GM18868 (cell line): ENCODE measurements around the gene HAPLN2.

Experiments
- ATAC-seq: cut with Tn5 transposase; IDR thresholded peaks from one replicate; pipeline ENCODE4 v1.9.1; 2021; ENCODE audit warnings: mild to moderate bottlenecking, moderate library complexity; ENCODE audit not compliant: unreplicated experiment

HAPLN2 gene

GRCh38 chr1:156659988-156660751, 41.0 kb downstream of the HAPLN2 start:
- peak; percentile 64 for ATAC-seq

DNA sequence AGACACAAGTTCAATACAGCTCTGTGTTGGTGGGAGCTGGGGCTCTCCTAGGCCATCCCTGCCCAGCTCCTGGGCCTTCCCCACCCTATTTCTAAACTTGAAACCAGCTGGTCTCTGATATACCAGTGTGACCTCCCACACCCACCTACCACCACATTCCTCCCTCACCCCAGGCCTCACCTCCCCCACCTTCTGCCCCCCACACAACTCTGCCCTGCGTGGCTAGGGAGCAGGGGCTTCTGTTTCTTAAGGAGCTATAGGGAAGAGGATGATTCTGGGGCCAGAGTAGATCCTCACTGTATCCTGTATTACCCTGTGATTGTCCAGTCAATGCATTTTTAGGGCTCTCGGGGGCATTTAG, 41.5 kb downstream of the HAPLN2 start:
- no peak for ATAC-seq

GRCh38 chr1:156662005-156662799, 43.0 kb downstream of the HAPLN2 start:
- no peak for ATAC-seq

DNA sequence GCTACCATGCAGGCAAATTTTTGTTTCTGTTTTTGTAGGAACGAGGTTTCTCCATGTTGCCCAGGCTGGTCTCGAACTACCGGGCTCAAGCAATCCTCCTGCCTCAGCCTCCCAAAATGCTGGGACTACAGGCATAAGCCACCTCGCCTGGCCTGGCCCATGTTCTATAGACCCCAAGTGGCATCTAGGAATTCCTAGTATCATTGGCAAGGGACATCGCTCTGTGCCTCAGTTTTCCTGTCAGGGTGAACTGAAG, 43.5 kb downstream of the HAPLN2 start:
- no peak for ATAC-seq

- ATAC-seq: no peak
Measured at GRCh38 chr1:156663178-156663577, 44.0 kb downstream of the HAPLN2 start.

GRCh38 chr1:156664046-156664766, 45.0 kb downstream of the HAPLN2 start:
- ATAC-seq: no peak

DNA sequence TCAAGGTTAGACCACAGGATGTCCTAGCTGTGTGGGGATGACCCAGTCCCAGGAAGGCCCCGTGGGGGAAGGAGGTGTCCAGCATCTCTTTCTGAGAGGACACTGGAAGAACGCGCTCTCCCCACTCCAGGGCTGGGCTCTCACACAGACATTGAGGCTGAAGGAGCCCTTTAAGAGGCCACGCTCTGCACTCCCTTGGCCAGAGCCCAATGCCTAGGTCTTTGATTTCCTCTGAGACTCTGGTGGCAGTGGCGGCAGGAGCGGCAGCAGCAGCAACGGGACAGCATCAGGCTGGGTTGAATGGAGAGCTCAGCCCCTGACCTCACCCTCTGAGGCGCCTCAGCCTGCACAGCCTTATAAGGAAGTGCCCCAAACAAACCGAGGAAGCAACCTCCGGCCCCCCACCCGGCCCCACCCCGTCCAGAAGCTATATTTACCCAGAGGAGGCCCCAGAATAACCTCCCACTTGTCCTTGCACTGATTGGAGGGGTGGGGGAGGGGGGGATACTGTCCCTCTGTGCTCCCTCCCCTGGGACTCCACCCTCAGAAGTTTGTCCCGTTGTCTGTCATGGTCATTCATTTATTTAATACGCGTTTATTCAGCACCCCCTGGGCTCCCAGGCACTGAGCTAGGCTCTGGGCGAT, 45.7 kb downstream of the HAPLN2 start:
- peak; percentile 32 for ATAC-seq

DNA sequence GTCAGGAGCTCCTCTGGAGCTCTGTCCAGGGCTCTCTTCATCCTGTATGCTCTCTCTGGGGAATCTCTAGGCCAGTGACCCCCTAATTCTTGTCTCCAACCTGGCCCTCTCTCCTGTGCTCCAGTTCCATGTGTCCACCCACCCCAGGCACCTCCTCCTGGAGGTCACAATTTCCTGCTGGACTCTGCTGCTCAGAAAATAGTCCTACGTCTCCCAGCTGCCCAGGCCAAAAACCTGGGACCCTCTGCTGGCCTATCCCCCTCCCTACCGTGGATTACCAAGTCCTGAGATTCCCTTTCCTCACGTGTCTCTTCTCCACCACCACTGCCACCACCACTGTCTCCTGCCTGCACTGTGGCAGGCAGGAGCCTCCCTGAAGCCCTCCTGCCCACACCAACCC, 46.3 kb downstream of the HAPLN2 start:
- ATAC-seq: no peak

DNA sequence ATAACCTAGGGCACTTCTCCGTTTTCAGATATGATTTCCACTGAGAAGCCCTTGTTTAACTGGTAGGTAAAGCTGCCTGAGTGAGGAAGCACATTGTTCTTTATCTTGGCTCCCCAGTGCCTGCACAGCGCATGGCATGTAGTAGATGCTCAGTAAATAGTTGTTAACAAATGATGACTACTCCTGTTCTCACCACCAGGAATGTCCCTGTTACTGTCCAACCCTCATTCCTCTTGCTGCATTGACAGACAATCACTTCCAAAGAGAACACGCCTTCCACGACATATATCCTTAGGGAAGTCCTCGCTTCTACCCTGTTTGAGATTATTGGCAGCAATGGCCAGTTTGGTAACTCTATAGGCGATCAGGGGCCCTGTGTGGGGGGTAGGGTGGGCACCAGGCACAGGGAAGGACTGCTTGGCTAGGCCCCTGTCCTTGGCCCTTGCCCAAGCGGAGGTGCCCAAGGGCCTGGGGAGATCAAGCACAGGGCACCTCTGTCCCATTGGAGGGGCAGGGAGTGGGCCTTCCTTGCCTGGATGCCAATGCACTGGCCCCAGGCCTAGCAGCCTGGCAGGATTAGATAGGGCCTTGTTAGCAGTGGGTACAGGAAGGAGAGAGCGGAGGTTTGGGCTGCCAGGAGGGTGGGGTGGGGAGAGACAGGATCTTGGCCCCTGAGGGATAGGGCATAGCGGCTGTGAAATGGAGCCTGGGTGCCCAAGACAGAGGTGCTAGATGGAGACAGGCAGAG, 47.8 kb downstream of the HAPLN2 start:
- ATAC-seq: no peak

DNA sequence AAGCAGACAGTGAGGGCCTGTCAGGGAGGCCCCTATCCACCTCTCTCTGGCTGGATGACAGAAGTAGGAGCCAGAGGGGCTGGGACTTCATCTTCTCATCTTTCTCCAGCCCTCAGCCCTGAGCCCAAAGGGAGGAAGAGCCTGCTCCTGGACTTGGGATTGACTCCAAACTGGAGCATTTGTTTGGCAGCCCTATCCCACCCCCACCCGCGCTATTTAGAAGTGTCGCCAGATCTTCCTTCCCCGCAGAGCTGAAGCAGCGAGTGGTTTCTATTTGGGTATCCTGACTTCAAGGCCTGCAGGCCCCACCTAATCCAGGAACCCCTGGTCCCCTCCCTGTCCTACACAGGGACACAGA, 48.4 kb downstream of the HAPLN2 start:
- no peak for ATAC-seq

GRCh38 chr1:156667968-156668709, 48.9 kb downstream of the HAPLN2 start:
- ATAC-seq: no peak

DNA sequence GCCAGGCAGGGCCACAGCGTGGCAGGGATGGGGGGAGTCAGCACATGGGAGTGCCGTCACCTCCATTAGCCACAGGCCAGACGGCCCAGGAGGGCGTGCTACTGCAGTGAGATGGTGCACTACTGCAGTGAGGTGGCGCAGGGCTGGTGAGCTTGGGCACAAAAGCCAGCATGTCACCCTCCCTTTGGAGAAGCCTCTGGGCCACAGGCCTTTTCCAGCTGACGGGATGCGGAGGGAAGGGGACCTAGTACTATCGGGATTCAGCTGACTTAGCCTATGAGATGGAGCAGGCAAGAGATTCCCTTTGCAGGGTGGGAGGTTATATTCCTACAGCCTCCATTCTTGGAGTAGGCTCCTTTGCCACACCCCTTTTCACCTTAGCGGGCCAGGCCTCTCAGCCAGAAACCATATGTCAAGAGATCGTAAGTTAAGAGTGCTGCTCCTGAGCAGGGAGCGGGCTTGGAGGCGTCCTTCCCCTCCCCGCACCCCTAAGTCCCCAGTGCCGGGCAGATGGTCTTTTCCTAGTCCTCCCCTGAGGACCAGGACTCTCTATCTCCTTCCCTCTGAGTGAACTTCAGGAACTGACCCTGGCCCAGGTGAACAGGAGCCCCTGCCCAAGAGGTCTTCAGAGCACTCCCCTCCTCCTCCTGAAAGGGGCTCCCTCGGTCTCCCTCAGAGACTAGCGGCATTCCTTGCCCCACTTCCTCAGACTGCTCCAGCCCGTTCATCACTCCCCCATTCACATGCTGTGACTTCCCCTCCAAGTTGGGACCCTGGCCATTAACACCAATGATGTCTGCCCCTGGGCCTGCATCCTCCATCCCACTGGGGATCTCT, 49.8 kb downstream of the HAPLN2 start:
- no peak for ATAC-seq

DNA sequence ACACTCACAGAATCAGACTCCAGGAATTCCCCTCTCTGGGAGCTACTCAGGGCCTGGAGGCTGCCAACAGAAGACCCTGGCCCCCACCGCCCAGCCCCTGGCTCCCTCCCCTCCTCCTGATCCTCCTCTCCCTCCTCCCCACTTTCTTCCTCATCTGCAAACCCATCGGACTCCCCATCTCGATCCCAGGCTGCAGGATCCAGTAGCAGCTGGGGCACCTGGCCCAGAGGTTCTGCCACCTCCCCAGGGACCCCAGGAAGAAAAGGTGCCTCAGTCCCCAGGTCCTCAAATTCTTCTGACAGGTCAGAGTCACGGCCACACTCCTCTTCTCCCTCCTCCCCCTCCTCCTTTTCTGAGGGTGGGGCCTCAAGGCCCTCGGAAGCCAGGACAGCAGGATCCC, 50.6 kb downstream of the HAPLN2 start:
- no peak for ATAC-seq

DNA sequence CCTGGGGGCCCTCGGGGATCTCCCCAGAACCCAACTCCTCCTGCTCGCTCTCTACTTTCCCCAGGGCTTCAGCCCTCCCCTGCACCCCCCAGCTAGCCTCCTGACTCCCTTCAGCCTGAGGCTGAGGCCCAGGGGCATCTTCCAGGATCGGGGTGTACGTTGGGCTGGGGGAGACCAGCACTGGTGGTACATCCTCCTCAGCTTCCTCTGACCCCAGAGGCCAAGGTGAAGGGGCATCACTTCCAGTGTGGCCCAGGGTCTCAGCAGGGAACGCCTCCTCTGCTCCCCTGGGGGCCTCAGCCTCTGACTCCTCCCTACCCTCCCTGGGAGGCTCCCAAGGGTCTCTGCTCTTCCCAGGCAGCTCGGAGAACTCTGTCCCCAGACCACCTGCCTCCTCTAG, 51.1 kb downstream of the HAPLN2 start:
- ATAC-seq: no peak

- ATAC-seq: no peak
Measured at GRCh38 chr1:156670791-156671190, 51.6 kb downstream of the HAPLN2 start.

DNA sequence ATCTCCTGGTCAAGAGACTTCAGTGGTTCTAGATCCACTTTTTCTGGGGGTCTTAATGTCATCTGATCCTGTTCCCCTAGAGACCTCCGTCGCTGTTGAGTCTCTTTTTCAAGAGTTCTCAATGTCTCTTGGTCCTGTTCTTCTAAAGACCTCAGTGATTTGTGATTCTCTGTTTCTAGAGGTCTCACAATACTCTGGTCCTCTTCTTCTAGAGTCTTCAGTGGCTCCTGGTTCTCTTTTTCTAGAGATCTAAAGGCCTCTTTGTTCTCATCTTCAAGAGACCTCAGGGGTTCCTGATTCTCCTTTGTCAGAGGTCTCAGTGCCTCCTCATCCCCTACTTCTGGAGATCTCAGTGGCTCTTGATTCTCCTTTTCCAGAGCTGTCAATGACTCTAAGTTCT, 52.6 kb downstream of the HAPLN2 start:
- no peak for ATAC-seq

- no peak for ATAC-seq
Measured at GRCh38 chr1:156673387-156674121, 54.3 kb downstream of the HAPLN2 start.
